ENCODE results near the gene NXT1. TPM values are rescaled to one million over a fixed set of nuclear protein-coding genes. Genes with fewer than 3 reads are reported as not detected.

The NXT1 gene
- total and polyA plus RNA-seq, 10 of the 15 experiments (the other 5 are each of a cell fraction or from before 2014, with no cell fraction given) = 10.2 to 66.7 (median 44.0) TPM

- TF ChIP-seq E2F4 (IDR thresholded peaks at IDR 0.05; ENCODE audit: low read depth, low read length) (no peak; the same call in 1 of the 2 replicates), RFX5 (IDR thresholded peaks at IDR 0.05; ENCODE audit: low read depth, low read length) (peak; percentile 31; the same call in 1 of the 2 replicates), GATAD2B (conservative IDR thresholded peaks at IDR 0.05; ENCODE audit: low read depth) (peak; percentile 52; the same call in 1 of the 2 replicates), ZBTB40 (IDR thresholded peaks at IDR 0.05; ENCODE audit: borderline replicate concordance) (0 out of 2 replicates have a peak, but pooled peaks have one; percentile 16), CHD1 (IDR thresholded peaks at IDR 0.05; ENCODE audit: low read depth, low read length) (no peak), NFYA (IDR thresholded peaks at IDR 0.05; ENCODE audit: borderline replicate concordance, low read depth, low read length) (no peak)
These were observed 7.4 kb downstream of the NXT1 start (continued) for GRCh38 chr20:23357767-23358562.

All from GM12878 (cell line).